GM18498 (cell line): Measurements from ENCODE around the gene SLC51B.
"Not testable (repeated sequence)": the region's sequence is repeated elsewhere in the genome, so short reads cannot be mapped to it uniquely, and the experiment has no call there.

ENCODE experiments used
- ATAC-seq: cut with Tn5 transposase; IDR thresholded peaks from one replicate; pipeline ENCODE4 v1.9.1; 2021; ENCODE audit warnings: mild to moderate bottlenecking, moderate library complexity; ENCODE audit not compliant: unreplicated experiment

SLC51B gene

DNA sequence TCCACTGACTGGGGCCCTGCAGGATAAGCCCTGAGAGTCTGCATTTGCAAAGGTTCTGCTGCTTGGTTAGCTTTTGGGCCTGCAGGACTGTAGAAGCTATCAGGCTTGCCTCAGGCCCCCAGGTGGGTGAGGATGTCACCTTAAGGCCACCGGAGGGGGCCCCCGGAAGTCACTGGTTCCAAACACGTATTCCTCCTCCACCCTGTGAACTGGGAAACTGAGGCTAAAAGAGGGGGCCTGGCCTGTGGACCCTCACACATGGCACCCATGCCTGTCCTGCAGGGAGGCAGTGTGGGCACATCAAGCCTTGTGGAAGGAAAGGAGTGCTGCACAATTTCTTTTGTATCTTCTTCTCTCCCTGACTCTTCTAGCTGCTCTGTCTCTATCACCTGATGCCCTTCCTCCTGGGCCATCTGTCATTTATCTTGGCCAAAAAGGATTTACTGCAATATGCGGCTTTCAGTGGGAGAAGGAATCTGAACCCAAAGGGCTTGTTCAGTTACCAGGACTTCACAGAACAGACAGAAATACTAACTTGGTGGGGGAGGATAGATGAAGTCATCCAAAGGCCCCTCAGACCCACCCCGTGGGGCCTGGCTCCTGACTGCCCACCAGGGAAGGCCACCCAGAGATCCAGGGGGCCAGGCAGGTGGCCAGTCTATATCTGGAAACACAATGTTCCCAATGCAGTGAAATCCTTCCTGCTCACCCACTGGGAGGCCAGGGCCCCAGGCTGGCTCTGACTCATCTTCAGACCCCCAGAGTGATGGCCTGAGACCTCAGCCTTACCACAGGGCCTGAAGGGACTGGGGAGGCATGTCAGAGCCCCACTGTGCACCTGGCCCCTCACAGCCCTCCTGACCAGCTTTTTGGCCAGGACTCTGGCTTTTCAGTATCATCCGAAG is 51.5 kb downstream of the SLC51B start:
- no peak for ATAC-seq

DNA sequence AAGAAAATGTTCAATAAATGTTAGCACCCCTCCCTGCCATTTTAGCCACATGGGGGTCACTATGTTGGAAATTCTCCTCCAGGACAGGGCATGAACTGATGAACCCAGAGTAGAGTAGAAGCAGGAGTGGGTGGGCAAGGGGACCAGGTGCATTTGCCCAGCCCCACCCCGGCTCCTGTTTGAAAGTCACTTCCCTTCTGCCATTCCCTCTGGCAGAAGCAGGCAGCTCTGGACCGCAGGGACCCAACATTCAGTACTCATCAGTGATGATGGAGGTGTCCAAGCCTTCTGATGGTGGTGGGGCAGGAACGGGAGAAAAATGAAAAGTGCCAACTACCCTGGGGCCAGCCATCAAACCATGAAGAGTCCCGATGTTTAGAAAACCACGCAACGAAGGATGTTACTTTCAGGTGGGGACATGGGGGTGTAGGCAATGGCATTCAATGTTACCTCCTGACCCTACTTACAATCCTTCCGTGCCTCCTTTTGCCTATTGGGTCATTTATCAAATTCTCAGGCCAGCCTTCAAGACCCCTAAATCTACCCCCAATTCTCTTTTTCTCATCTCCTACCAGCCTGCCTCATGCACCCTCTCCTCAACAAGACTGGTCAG is 52.6 kb downstream of the SLC51B start:
- no peak for ATAC-seq

DNA sequence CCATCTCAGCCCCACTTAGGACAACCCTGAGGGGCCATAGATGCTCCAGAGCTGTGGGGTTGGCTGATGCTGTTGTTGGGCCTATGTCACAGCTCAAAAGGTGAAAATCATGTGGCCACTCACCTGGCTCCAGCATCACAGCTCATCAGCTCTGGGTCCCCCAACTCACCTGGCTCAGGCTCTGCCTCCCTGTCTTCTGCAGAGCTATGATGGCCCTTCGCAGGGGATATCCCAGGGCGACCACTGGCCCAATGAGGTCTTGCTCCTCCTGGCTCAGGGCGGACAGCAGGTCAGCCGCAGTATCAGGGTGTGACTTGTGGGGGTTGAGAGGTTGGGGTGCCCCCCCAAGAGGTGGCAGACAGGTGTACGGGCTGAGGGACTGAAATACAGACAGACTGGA is 54.1 kb downstream of the SLC51B start:
- ATAC-seq = no peak

DNA sequence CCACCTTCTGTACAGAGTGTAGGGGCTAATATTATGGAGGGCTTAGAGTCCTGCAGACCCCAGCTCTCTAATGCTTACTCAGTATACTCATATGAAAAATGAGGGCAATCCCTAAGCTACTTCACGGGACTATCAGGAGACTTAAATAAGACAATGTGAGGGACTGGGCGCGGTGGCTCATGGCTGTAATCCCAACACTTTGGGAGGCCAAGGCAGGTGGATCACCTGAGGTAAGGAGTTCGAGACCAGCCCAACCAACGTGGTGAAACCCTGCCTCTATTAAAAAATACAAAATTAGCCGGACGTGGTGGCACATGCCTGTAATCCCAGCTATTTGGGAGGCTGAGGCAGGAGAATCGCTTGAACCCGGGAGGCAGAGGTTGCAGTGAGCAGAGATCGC is 54.6 kb downstream of the SLC51B start:
- not testable (repeated sequence) for ATAC-seq

DNA sequence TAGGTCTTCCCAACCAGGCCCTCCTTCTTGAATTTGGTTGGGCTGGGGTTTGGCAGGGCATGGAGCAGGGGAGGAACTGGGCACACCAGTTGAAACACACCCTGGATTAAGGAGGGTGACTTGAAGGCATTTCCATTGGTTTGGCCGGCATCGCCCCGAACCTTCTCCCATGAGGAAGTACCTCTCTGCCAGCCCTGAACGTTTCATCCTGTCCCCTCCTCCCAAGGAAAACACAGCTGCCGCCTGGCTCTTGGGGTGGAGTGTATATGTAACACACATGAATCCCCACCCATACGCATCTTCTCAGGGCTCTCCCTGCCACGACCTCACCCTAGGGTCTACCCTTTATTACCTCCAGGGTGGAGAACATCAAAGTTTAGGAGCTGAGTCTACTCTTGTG is 55.3 kb downstream of the SLC51B start:
- no peak for ATAC-seq

DNA sequence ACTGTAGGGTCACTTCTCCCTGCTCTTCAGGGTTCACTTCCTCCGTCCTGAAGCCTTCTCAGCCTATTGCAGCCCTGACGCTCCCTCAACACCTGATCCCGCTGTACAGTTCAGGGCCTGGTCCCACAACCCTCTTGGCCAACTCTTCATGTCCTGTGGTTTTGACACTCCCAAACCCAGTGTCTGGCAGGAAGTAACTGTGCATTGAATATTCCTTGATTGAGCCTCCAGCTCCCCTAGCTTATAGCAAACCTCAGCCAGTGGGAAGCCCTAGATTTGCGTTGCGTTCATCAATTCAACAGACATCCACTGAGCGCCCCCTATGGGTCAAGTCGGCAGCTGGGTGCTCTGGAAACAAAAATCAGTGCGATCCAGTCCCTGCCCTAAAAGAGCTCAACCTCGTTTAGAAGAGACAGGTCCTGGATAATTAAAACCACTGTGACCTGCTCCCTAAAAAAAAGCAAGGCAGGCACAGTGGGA is 56.3 kb downstream of the SLC51B start:
- no peak for ATAC-seq

DNA sequence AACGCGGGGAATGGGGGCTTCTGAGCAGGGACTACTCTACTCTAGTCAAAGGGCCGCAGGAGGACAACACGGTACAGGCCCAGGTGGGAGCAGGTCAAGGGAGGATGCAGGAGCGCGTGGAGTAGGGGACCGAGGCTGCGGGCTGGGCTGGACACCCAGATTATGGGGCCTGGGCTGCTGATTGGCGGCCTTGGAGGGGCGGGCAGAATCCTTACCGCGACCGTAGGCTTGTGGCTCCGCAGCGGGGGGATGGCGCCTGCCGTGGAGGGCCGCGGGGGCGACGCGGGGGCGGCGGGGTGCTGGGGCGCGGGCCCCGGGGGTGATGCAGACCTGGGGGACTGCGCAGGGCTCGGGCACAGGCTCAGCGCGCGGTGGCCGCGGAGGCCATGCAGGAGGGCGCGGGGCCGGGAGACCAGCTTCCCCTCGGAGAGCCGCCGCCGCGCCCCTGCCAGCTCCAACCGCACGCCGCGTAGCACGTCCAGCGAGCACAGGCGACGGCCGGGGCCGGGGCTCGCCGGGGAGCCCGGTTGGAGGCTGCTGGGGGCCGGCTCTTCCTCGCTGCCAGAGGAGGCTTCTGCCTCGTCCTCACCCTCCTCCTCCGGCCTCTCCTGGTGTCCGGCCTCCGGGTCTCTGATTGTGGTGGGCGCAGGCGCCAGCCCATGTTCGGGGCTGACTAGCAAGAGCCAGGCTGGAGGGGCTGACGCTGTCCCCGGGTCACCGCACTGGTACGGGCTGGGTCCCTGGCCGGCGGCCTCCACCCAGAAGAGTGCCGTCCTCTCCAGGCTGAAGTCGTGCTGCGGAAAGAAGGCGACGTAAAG is 56.9 kb downstream of the SLC51B start:
- ATAC-seq = no peak

DNA sequence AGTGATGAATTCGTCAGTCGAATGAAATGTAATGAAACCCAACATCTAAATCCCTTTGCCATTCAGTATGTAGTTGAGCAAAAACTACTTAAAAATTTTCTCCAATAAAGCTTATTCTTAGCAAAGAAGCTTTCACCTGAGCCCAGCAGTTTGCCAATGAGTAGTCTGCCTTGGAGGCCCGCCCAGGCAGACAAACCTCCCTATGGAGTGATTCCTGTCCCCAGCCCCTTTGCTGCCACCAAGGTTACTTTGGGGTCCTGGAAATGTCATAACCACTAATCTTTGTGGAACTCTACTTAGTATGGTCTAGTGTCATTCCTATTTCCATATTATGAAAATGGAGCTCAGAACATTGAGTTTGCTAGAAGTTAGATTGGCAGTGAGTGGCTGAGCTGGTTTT is 57.7 kb downstream of the SLC51B start:
- ATAC-seq = no peak
